A549 (cell line): ENCODE results near the gene DBR1. TPM values are rescaled to one million over a fixed set of nuclear protein-coding genes. Genes with fewer than 3 reads are reported as not detected.

Experiments used
- ATAC-seq, 2 experiments: fragments of 200-7000 bp in 1 of 2; fragments of >200 bp in 1 of 2; cut with Nextera tagmentation in 1 of 2; cut with Tn5 transposase in 1 of 2; 3 replicates each; pipeline versions ENCODE4 v1.8.0 to v1.9.1; 2018 to 2020; ENCODE audit warnings: mild to moderate bottlenecking in 1 of 2, moderate library complexity in 1 of 2
- CTCF ChIA-PET: fragments of 300-600 bp; sonication (Branson Sonifier 250); formaldehyde crosslinking; extraction: SDS; loops from one replicate; lab custom pipeline; 2021; ENCODE audit warnings: antibody characterized with exemption, inconsistent platforms; lab: Yijun Ruan, JAX
- POLR2A ChIA-PET: fragments of 350-600 bp; formaldehyde crosslinking; extraction: SDS; loops from one replicate; lab custom pipeline; 2021; ENCODE audit warnings: antibody characterized with exemption, inconsistent platforms; lab: Yijun Ruan, JAX
- DNase-seq, 2 experiments: peaks; one replicate each; pipeline versions ENCODE4 v3.0.0 to v3.0.0-alpha.2; 2011 to 2016; ENCODE audit warnings: low read depth in 1 of 2, low spot score in 1 of 2
- FAIRE-seq: peaks from 2 replicates; lab custom pipeline; 2011; peaks lifted over from hg19 to GRCh38; lab: Jason Lieb, UNC
- H3K27ac ChIP-seq, 2 experiments: fragments of >200 bp; sonication (Bioruptor Twin); formaldehyde crosslinking; 3 replicates each; pipeline ENCODE4 v1.5.1; 2016 to 2017
- H3K4me1 ChIP-seq: fragments of >200 bp; sonication (Bioruptor Twin); formaldehyde crosslinking; 3 replicates; pipeline ENCODE4 v1.6.1; 2016
- H3K4me2 ChIP-seq: fragments of >200 bp; sonication (Bioruptor Twin); formaldehyde crosslinking; 3 replicates; pipeline ENCODE4 v1.6.1; 2016
- H3K4me3 ChIP-seq: fragments of >200 bp; sonication (Bioruptor Twin); formaldehyde crosslinking; 3 replicates; pipeline ENCODE4 v1.5.1; 2016
- H3K9me3 ChIP-seq: fragments of >200 bp; sonication (Bioruptor Twin); formaldehyde crosslinking; 3 replicates; pipeline ENCODE4 v1.6.1; 2016
- ATOH8 ChIP-seq: fragments of 250-450 bp; sonication (Bioruptor Pico); IDR thresholded peaks from 2 replicates; pipeline ENCODE4 v1.5.0; 2020; ENCODE audit warnings: low read depth, mild to moderate bottlenecking, moderate library complexity
- CBX8 ChIP-seq: fragments of 200-600 bp; sonication (generic); IDR thresholded peaks from 2 replicates; pipeline ENCODE4 v1.6.1; 2016
- CHD4 ChIP-seq: fragments of 200-600 bp; sonication (generic); IDR thresholded peaks from 2 replicates; pipeline ENCODE4 v1.6.1; 2016; ENCODE audit warnings: antibody characterized with exemption, mild to moderate bottlenecking, borderline replicate concordance
- EHF ChIP-seq: fragments of 250-450 bp; sonication (Bioruptor Pico); IDR thresholded peaks from 2 replicates; pipeline ENCODE4 v1.5.0; 2020; ENCODE audit warnings: mild to moderate bottlenecking
- ELK1 ChIP-seq: fragments of 150-350 bp; IDR thresholded peaks from 2 replicates; pipeline ENCODE4 v1.6.1; 2014; ENCODE audit warnings: low read depth, mild to moderate bottlenecking, low read length
- HDAC2 ChIP-seq: fragments of 200-600 bp; sonication (generic); IDR thresholded peaks from 2 replicates; pipeline ENCODE4 v1.6.1; 2016
- HEYL ChIP-seq: fragments of 250-450 bp; sonication (Bioruptor Pico); IDR thresholded peaks from 2 replicates; pipeline ENCODE4 v1.8.0; 2021; ENCODE audit warnings: mild to moderate bottlenecking, moderate library complexity
- HMGXB4 ChIP-seq: fragments of 250-450 bp; sonication (Bioruptor Pico); IDR thresholded peaks from 2 replicates; pipeline ENCODE4 v1.5.0; 2021; ENCODE audit warnings: mild to moderate bottlenecking, moderate library complexity, borderline replicate concordance
- HOXB13 ChIP-seq: fragments of 250-450 bp; sonication (Bioruptor Pico); IDR thresholded peaks from 2 replicates; pipeline ENCODE4 v1.5.0; 2020; ENCODE audit warnings: low read depth, mild to moderate bottlenecking, moderate library complexity
- JUNB ChIP-seq: fragments of >200 bp; sonication (Bioruptor Twin); formaldehyde crosslinking; IDR thresholded peaks from 2 replicates; pipeline ENCODE4 v1.6.1; 2016
- KDM5A ChIP-seq: fragments of 200-600 bp; sonication (generic); IDR thresholded peaks from 2 replicates; pipeline ENCODE4 v1.6.1; 2016; ENCODE audit warnings: antibody characterized with exemption, mild to moderate bottlenecking
- MAX ChIP-seq: IDR thresholded peaks from 2 replicates; pipeline ENCODE4 v1.6.1; 2012
- MYC ChIP-seq: IDR thresholded peaks from 2 replicates; pipeline ENCODE4 v1.6.1; 2012; ENCODE audit warnings: mild to moderate bottlenecking, inconsistent platforms, low read length, improper control_type of control experiment, borderline replicate concordance
- NFE2L2 ChIP-seq: fragments of 150-350 bp; conservative IDR thresholded peaks from 2 replicates; pipeline ENCODE4 v1.6.1; 2014; ENCODE audit warnings: low read length
- NPAS2 ChIP-seq: fragments of 250-450 bp; sonication (Bioruptor Pico); IDR thresholded peaks from 2 replicates; pipeline ENCODE4 v1.8.0; 2022; ENCODE audit warnings: mild to moderate bottlenecking, moderate library complexity, borderline replicate concordance
- PBX3 ChIP-seq: IDR thresholded peaks from 2 replicates; pipeline ENCODE4 v1.6.1; 2012
- RAD21 ChIP-seq, 2 experiments: fragments of >200 bp in 1 of 2; sonication (Bioruptor Twin) in 1 of 2; formaldehyde crosslinking in 1 of 2; IDR thresholded peaks in 1 of 2; conservative IDR thresholded peaks in 1 of 2; 2 replicates in 1 of 2; 3 replicates in 1 of 2; pipeline ENCODE4 v1.6.1; 2012 to 2018; ENCODE audit warnings: inconsistent platforms in 1 of 2
- RCOR1 ChIP-seq: fragments of 150-350 bp; IDR thresholded peaks from 2 replicates; pipeline ENCODE4 v1.6.1; 2014; ENCODE audit warnings: antibody characterized with exemption, low read length, low read depth
- RFX5 ChIP-seq: fragments of 450-650 bp; IDR thresholded peaks from 2 replicates; pipeline ENCODE4 v1.7.1; 2014; ENCODE audit warnings: antibody characterized with exemption, mild to moderate bottlenecking, moderate library complexity
- SREBF2 ChIP-seq: fragments of 450-650 bp; IDR thresholded peaks from 2 replicates; pipeline ENCODE4 v1.6.1; 2014; ENCODE audit warnings: mild to moderate bottlenecking, moderate library complexity
- TP53 ChIP-seq: fragments of 250-450 bp; sonication (Bioruptor Pico); IDR thresholded peaks from 2 replicates; pipeline ENCODE4 v1.5.0; 2021; ENCODE audit warnings: mild to moderate bottlenecking, moderate library complexity
- ZC3H11A ChIP-seq: fragments of 450-650 bp; IDR thresholded peaks from 2 replicates; pipeline ENCODE4 v1.6.1; 2014; ENCODE audit warnings: antibody characterized with exemption, mild to moderate bottlenecking
- ZFP36 ChIP-seq: fragments of 450-650 bp; IDR thresholded peaks from 2 replicates; pipeline ENCODE4 v1.6.1; 2014; ENCODE audit warnings: borderline replicate concordance; ENCODE audit not compliant: partially characterized antibody
- WGBS: methylation state at CpG from one replicate; pipeline ENCODE4 v1.1.6; 2017; ENCODE audit errors: missing lambda C conversion rate; 5-methylcytosine and 5-hydroxymethylcytosine counted together
- polyA plus RNA-seq, 4 experiments: library from polyadenylated mRNA; depleted of rRNA in 3 of 4; stranded (reverse); fragments of >200 nt; fragmentation: RNase III in 1 of 4; extraction: RNeasy Plus Mini Kit Qiagen cat#74134 plus additional on column Dnase treatment in 1 of 4; gene quantifications; 2 replicates in 3 of 4; 3 replicates in 1 of 4; pipeline ENCODE4 v1.2.3, GENCODE V29; 2011 to 2017

Gene DBR1
- polyA plus RNA-seq, 2 of the 4 experiments (the other 2 are of a cell fraction), result 13.2 to 14.2 TPM

GRCh38 chr3:138202945-138203701 lies 28.4 kb upstream of the DBR1 start:
- Histone ChIP-seq H3K9me3 (no peaks in the 10 kb centered on the region), H3K4me2 (no peak overlapping the region), H3K4me3 (no peak overlapping the region), H3K27ac (no peak overlapping the region), H3K4me1 (no peaks in the 10 kb centered on the region)
- ChIA-PET CTCF (no interaction called here), POLR2A (no interaction called here)
- TF ChIP-seq PBX3, result no peak
- no peak for TF ChIP-seq HOXB13 (CRISPR knock-in tag)
- no peak for TF ChIP-seq MAX
- TF ChIP-seq RFX5, result no peak
- TF ChIP-seq TP53, result no peak
- FAIRE-seq, result no peak
- 94% methylated on average over 3 of the region's 3 CpGs for WGBS
- ATAC-seq, result no peak
- no peak for DNase-seq

- no peak for FAIRE-seq
- CTCF ChIA-PET, result interaction anchor here (0.6 kb wide), 1 partner anchor 17 kb away, joined by 3 read pairs; no protein-coding TSS in a partner anchor
Measured at GRCh38 chr3:138200424-138200823, 25.7 kb upstream of the DBR1 start.

GRCh38 chr3:138199851-138200250 lies 25.1 kb upstream of the DBR1 start:
- TF ChIP-seq MYC, result no peak
- no peak for TF ChIP-seq JUNB
- no peak for TF ChIP-seq HEYL
- TF ChIP-seq RFX5, result no peak
- no peak for TF ChIP-seq ZC3H11A
- no peak for TF ChIP-seq EHF (CRISPR knock-in tag)
- no peak for TF ChIP-seq NPAS2
- TF ChIP-seq NFE2L2, result no peak
- TF ChIP-seq HMGXB4 (CRISPR knock-in tag), result no peak
- no peak for TF ChIP-seq RCOR1
- TF ChIP-seq, all 56 proteins: peak for 0
- no peak for FAIRE-seq
- 86% methylated on average over 2 of the region's 2 CpGs for WGBS
- Histone ChIP-seq H3K4me3 (no peak overlapping the region), H3K4me1 (no peaks in the 10 kb centered on the region), H3K27ac (no peak overlapping the region), H3K4me2 (no peak overlapping the region), H3K9me3 (no peaks in the 10 kb centered on the region)
- no peak for DNase-seq
- ChIA-PET CTCF (no interaction called here), POLR2A (no interaction called here)
- no peak for ATAC-seq

More at GRCh38 chr3:138200424-138200823, 25.7 kb upstream of the DBR1 start:
- DNase-seq, result no peak
- Histone ChIP-seq H3K4me3 (no peak overlapping the region), H3K4me1 (no peaks in the 10 kb centered on the region), H3K27ac (no peak overlapping the region), H3K4me2 (no peak overlapping the region), H3K9me3 (no peaks in the 10 kb centered on the region)
- TF ChIP-seq RAD21 (conservative IDR thresholded peaks at IDR 0.05 in 1 of 2, IDR thresholded peaks at IDR 0.05 in 1 of 2) (no peak), MYC (no peak), MAX (no peak), ZFP36 (no peak), SREBF2 (no peak), ELK1 (no peak), KDM5A (no peak), ZC3H11A (no peak), HDAC2 (no peak), RCOR1 (no peak), CBX8 (no peak), ATOH8 (CRISPR knock-in tag) (no peak), CHD4 (no peak), PBX3 (no peak)
- WGBS, result 89% methylated on average over 1 of the region's 1 CpG
- POLR2A ChIA-PET, result no interaction called here
- ATAC-seq, result no peak
